CD4-positive, alpha-beta T cell treated with Interleukin-15 for 4 hours (primary cell): ENCODE data around the gene CACNA2D4.

Experiments
- DNase-seq: peaks from one replicate; pipeline ENCODE4 v3.0.0-alpha.2; 2020; ENCODE audit warnings: low spot score

CACNA2D4 gene

DNA sequence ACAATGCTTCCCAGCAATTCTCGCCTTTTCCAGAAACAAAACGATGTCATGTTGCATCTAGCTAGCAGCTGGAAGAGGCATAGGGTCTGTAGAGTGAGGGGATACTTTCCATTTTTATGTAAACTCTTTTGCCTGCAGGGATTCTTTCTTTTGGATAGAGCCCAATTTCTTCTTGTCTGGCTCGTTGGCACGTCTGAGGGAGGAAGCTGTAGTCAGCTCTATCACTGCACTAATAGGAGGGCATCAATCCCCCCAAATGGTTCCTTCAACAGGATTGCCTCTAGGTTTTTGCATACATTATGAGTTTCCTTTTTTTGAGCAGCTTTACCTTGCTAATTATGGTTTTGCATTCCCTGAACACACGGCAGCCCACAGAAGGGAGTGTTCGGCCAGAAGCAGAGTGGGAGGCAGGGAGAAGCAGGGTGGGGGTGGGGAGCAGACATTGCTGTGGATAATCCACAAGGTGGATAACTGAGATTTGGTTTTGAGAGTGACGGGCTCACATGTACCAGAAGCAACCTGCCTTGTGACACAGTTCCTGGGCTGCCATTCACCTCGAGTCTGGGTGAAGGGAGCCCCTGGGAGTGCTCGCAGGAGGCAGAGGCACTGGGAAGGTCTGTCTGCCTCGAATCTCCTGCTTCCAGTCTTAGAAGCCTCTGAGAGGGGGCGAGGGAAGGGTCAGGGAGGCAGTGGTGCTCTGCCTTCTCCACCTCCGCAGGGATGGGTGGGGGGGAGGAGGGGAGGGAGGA, 73.6 kb downstream of the CACNA2D4 start:
- no peak for DNase-seq

DNA sequence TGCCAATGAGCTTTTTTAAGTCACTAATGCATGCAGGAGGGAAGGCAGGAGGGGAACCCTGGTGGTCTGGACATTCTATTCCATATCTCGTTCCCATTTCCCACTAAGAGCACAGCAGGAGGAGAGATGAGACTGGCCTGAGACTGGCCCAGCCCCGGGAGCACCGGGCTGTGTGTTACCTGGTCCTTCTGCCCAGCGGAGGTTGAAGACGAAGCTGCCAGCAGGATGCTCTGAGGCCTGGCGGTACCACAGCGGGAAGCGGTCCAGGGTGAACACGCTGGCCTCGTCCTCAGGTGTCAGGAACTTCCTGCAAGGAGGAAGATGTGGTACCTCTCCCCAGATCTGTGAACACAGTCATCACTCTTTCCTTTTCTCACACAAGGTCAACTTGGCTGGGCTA, 74.2 kb downstream of the CACNA2D4 start:
- DNase-seq: no peak

DNA sequence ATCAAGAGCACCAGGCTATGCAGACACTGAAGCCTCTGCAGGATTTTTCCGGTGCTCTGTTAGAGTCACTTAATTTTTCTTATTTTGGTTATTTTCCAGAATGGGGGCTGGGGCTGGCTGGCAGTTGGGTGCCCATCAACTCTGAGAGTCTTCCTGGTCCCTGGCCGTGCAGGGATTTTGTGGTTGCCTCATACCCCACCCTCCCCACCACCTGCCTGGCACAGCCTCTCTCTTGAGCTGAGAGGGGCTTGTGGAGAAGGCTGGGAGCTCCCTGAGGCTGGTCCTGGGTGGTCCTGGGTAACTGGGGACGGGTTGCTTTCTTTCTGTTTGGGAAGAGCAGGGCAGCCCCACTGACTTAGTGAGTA, 74.8 kb downstream of the CACNA2D4 start:
- DNase-seq: no peak

DNA sequence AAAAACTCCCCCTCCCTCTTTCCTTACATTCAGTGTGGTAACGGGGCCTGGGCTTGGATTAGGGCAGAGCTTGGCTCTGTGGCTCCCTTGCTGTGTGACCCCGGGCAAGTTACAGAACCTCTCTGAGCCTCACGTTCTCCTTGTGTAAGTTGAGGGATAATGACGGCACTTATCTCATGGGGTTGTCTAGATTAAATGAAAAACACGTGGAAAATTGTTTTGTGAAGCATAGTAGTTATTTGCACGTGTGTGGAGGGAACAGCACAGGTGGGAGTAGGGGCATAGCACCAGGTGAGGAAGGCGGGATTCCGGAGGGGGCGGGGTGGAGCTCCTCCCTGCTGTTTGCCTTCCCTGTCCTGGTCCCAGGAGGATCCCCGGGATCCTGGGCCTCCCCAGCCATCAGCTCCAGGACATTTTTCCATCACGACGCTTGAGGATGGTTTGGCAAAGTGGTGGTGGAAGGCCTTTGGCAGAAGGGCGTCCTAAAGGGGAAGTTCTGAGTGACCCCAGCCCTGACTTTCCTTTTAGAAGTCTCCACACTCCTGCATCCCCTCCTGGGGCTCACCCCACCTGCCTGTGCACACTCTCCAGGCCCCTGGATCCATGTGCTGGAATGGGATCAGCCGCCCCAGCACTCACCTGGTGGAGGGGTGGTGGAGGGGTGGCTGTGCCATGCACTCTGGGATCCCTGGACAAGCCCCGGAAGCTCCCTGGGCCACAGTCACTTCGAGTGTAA, 75.4 kb downstream of the CACNA2D4 start:
- DNase-seq: no peak

DNA sequence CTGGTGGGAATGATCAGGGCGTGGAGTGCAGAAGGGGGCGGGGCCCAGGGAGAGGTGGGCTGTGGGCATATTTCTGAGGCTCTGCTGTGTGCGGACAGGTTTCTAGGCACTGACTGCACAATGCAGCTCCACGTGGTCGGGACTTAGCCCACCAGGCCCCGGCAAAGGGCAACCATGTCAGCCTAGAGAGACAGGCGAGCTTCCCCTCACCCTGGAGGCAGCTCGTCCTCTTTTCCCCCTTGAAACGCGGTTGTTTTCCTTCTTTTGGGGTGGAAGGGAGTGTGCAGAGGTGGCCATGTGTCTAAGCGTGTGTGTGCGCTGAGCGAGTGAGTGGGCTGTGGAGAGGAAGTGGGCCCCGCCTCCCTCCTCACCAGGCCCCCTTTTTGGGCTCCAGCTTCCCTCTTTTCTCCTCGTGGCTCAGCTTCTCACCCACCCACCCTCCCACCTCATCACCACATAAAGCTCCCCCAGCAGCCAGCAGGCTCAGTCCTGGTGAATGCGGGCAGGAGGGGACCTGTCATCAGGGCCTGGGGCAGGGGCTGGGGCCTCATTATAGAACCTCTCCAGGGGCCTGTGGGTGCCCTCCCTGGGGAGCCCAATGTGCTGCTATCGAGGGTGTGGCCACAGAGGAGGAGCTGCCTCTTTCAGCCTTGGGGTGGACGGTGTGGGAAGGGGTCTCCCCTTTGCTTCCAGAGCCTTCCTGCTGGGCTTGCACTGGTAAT, 76.1 kb downstream of the CACNA2D4 start:
- DNase-seq: no peak

DNA sequence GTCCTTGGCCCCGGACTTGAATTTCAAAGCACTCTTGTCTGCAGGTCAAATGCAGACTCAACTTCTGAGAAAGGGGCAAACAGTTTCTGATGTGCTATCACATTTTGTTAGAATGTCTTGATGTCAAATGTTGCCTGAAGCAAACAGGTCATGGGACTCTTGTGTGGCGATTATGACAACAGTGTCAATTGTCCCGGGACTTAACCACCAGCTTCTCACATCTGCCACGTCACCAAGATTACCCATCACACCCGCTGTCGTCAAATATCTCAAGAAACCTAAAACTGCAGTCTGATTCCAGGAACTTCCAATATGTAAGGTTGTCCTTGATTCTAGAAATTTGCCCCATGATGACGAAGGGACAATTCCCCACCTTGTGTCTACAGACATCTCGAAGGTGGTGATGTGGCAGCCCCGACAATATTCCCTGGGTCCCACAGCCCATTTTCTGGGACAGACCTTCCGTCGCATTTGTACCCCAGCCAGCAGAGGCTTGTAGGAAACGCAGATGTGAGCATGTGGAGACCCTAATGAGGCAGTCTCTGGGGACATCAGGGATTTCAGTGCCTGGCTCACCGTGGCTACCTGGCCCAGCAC, 76.8 kb downstream of the CACNA2D4 start:
- DNase-seq: no peak

DNA sequence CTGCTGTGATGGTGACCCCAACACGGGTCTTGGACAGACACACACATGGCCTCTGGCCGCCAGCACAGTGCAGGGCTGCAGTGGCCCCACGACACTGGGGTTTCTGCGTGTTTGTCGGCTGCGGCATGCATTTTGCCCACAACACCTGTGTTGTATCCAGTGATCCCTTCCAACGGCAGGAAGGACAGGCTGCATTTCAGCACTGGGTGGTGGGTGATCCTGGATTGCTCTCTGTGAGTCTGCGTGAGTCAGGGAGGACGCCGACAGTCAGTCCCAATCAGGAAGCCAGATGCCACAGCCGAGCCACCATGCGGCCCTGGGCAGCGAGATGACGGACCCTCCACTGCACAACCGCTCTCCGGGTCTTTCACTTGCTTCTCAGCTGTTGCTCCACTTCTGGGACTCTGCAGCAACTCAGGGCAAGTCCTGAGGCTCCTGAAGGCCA, 77.4 kb downstream of the CACNA2D4 start:
- no peak for DNase-seq

DNA sequence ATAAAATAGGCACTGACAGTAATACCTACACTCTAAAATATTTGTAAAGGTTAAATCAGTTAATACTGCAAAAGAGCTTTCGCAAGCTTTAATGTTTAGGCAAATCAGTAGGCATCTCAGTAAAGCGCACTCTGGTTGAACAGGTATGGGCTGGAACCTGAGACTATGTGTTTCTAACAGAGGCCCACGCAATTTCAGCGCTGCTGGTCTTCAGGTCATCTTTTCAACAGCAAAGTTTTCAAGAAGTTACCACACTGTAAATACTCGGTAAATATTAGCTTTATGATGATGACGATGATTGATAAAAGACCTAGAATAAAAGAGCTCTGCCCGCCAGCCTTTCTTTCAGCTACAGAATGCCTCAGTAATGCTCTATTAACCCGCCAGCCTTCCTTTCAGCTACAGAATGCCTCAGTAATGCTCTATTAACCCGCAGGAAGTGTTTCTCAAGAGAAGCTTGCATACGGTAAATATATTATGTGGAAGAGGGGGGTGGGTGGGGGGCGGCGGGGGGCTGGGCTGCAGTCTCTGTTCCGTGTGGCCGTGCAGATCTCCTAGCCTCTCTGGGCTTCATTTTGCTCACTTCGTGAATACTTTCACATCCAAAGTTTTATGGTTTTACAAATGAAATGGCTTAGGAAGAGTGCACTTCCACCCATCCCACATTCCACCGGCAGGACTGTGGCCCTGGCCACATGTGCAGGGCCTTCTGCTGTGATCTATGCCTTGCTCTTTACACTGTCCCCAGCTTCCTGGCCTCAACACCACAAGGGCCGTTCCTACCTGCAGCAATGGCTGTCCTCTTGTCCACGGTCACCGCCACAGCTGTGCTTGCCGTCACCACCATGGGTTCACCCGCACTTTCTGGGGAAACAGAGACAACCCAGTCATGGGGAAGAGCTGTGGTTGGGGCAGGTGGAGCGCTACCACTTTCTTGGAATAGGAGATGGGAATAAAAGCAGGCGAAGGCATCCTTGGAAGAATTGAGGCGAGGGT, 78.2 kb downstream of the CACNA2D4 start:
- no peak for DNase-seq

DNA sequence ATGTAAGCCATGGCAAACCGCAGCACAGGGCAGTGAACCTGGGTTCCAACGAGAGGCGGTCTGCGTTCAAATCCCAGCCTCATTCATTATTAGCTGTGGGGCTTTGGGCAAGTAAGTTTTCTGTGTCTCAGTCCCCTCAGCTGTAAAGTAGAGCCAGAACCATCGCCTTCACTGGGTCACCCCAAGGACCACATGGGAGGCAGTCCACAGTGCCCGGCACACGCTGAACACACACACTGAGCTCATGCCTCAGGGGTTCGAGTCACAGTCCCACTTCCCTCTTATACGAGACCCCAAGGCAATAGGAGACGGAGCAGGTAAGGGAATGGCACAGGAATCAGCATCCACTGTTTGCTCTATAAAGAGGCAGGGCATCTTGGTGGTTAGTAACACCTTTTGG, 79.0 kb downstream of the CACNA2D4 start:
- DNase-seq: no peak

DNA sequence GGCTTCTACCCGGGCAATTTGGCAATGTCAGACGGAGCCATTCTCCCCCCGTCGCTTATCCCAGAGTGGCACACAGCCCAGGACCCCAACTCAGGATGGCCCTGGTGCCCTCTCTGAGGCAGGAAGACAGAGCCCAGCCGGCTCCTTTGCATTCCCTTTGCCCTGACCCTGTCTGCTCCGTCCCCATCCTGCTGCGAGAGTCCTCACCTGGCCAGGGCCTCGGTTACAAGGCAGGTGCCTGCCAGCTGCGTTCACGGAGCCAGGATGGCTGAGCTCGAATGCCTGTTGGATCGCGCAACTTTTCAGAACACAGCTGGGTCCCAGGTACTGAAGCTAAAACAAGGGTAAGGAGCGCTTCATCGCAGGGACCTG, 79.5 kb downstream of the CACNA2D4 start:
- DNase-seq: no peak

DNA sequence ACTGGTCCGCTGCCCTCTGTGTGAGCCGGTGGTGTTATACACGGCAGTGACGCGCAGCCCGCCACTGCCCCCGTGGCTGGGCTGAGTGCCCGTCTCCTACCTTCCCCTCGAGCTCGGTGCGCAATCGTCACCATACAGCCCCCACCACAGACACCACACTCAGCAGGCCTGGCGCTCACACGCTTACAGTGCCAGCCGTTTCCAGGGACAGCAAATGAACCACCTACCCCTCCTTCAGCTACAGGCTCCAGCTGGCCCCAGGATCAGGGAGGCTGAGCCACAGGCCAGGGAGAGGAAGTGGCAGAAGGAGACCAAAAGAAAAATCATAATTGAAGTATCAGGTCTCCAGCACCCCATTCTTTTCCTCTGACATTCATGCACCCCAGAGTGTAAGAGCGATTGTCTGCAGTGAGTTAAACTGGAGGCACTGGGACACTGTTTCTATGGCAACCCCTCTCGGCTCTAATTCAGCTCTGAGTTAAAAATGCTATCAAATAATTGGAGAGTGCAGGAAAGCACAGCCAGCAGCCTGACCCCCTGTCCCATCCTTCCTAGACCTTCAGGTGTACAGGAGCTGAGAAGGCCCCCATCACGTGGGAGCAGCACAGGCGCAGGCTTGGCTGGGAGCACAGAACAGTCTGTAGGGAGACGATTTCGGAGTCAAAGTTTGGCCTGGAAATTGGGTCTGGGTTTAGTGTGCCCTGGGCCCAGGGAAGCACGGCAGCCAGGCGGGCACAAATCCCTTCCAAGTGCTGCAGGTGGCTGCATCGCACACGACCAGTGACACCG, 80.1 kb downstream of the CACNA2D4 start:
- DNase-seq: no peak

DNA sequence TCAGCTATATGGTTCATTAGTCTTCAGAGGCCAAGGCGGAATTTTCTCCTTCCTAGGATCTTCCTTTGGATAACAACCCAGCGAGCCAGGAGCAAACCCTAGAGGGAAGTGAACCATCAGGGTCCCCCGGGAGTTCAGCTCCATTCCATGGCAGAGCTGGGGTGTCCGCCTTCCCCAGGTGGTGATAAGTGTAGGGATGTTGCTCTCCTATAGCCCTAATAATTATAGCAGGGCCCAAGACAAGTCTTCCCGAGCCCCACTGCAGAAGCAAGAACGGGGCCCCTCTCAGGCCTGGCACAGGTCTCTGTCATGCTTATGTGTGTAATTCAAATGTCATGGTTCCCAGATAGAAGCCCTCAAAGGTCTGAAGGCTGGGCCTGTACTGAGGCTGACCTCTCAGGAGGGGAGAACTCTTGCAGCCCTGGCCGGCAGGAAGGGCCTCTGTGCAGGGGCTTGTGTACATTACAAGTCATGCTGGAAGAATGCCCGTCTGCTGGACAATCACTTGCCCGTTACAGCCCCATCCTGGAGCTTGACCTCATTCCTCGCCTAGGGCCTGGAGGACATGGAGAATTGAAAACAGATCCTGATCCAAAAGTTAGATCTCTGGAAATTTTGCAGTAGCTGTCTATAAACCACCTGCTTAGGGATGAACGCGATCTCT, 80.8 kb downstream of the CACNA2D4 start:
- no peak for DNase-seq

DNA sequence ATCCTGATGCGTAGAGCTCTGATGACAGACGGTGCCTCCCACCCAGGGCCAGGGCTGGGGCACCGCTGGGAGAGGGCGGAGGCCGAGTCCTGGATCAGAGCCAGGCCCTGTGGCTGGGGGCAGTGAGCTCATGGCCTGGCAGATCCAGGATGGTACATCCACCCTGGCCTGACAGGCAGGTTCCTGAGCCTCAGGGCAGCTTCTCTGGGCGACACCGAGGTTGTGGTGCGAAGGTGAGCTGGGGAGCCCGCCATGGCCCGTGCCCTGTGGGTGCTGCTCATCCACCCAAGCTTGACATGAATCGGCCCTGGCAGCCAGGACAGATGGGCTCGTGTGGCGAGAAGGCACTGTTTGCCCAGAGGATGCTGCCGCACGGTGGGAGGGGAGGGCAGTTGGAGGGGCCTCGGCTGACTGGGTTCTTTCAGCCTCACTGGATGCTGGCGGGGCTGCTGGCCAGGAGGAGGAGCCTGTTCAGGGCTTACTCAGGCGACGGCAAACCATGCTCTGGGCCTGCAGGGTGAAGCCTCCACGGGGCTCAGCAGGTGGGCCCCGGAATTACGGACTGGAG, 81.5 kb downstream of the CACNA2D4 start:
- DNase-seq: no peak

DNA sequence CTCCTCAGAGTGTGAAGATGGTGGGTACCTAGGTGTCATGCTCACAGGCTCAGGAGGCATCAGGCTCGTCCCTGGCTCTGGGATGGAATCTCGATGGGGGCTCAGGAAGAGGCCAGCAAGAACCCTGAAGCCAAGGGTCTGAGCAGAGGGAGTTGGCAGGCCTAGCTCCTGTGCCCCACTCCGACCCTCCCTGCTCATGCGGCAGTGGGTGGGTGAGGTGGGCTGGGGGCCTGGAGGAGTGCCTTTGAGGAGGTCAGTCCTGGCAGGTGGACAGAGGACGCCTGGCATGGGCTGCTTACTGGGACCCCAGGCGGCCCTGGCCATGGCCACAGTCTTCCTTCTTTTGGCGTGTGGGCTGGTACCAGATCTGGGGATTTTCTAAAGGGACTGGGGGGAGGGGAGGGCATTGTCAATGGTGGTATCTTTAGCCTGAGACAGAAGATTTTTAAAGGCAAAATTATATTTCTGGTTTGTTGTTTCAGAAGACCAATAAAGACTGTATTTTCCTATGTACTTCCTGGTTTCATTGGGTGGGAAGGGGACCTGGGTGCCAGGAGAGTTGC, 82.1 kb downstream of the CACNA2D4 start:
- no peak for DNase-seq

DNA sequence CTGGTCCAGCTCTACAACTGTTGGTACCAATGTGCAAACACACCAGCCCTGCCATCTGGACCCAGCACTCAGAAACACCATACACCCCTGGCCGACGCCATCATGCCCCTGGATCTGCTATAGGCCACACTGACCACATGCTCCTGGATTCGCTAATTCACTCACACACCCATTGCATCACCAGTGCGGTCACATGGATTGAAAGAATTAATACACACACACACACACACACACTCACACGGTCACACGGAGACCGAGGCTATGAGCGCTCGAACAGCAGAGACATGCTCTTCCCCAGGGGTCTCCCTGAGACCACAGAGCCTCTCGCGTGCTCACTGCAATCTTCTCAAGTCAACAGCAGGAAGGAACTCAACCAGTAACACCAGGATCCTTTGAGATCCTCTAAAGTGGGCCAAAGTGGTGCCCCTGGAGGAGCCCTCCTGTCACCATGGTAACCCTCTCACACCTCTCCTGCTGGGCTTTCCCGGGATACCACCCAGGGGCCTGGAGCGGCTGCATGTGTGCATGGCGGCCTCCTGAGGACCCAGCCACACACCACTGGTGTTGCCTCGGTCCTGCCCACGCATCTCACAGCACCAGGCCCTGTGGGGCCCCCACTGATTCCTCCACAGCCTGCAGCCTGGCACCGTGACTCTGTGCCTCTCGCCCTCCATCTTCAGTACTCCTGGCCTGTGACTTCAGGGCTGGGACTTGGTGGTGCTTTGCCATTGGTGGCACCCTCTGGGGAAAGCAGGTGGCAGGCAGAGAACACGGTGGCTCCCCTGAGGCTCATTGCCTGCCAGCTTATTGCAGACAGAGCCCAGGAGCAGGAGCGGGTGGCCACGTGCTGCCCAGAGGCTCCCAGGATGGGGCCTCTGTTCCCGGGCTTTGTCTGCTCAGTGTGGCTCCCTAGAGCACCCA, 83.0 kb downstream of the CACNA2D4 start:
- DNase-seq: no peak

DNA sequence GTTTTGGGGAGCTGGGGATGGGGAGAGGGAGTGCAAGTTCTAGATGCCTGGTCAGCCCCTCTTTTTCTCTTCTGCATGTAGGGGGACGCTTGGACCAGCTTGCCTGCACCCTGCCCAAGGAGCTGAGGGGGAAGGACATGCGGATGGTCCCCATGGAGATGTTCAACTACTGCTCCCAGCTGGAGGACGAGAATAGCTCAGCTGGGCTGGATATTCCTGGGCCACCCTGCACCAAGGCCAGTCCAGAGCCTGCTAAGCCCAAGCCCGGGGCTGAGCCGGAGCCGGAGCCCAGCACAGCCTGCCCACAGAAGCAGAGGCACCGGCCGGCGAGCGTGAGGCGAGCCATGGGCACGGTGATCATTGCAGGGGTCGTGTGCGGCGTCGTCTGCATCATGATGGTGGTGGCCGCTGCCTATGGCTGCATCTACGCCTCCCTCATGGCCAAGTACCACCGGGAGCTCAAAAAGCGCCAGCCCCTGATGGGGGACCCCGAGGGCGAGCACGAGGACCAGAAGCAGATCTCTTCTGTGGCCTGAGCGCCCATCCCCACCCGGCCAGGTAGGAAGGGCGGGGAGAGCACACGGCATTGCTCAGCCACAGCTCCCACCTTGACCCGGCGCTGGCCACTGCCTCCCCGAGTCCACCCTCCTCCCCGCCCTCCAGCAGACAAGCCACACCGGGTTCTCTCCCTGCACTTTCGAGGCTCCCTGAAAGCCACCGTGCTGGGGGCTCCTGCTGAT, 84.1 kb downstream of the CACNA2D4 start:
- DNase-seq: no peak

DNA sequence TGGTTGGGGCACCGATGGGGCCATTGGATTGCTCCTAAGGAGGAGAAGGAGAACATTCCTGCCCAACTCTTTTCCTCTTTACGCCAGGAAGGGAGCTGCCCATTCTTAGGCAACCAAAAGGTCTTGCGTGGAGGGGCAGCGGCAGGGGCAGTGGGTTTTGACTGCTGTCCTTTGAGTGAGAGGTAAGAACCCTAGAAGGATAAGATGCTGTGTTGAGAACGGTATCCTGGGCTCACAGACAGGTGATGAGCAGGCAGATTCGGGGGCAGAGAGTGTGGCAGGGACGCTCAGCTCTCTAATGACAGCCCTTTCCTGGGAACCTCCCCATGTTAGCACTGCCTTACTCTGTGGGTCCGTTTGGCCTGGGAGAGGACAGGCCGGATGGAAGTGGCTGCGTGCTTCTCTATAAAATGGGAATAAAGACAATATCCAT, 84.8 kb downstream of the CACNA2D4 start:
- no peak for DNase-seq
